Measurements from ENCODE around the gene MMP24.

GRCh38 chr20:35180266-35180665 is 46.2 kb upstream of the MMP24 start:
- no peak for TF ChIP-seq CTCF (IDR thresholded peaks at IDR 0.05)
- no peak for TF ChIP-seq POLR2AphosphoS5 (IDR thresholded peaks at IDR 0.05)
